Measurements from ENCODE around the gene PRRX2.
A peak's percentile ranks its signal among the peaks of the same experiment; 100 is the strongest.

Gene PRRX2

DNA sequence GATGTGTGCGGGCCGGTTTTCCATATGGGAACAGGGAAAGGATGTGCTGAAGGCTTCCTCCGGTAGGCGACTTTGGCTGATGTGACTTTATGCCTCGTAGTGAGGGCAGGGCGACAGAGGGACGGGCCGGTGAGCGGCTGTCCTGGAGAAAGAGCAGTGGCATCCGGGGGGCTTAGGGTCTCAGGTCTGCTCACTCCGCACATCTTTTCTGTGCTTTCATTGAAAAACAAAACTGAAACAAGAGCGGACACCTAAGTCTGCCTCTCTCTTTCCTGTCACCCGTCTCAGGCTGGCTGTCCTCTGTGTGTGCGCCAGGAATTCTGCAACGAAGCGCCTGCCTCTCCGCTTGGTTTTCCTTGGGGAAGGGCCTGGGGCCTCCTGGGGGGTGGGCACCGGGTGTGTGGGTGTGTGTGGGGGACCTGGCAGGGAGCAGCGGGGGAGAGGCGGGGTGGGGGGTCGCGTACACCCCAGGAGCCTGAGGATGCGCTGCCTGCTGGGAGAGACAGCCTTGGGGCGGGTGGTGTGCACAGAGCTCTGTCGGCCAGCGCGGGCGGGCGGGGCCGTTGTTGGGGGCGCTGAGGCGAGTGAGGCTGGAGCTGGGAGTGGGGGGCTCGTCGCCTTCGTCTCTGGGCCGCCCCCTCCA lies 580 bp upstream of the PRRX2 start:
- Histone ChIP-seq H3K27ac (ENCODE audit: low read length) (no peak overlapping the region), H3K9me3 (ENCODE audit: insufficient read depth, low read depth, low read length) (no peaks in the 10 kb centered on the region), H3K27me3 (ENCODE audit: insufficient read depth, low read length) (peaks cover 48% of the 10 kb centered on the region), H3K4me1 (ENCODE audit: insufficient read depth, low read length) (no peaks in the 10 kb centered on the region), H3K9ac (ENCODE audit: low read depth, low read length) (no peak overlapping the region), H3K36me3 (ENCODE audit: insufficient read depth, low read depth, low read length) (no peaks in the 10 kb centered on the region), H3K4me3 (ENCODE audit: low read length) (peak overlapping the region; percentile 45)

DNA sequence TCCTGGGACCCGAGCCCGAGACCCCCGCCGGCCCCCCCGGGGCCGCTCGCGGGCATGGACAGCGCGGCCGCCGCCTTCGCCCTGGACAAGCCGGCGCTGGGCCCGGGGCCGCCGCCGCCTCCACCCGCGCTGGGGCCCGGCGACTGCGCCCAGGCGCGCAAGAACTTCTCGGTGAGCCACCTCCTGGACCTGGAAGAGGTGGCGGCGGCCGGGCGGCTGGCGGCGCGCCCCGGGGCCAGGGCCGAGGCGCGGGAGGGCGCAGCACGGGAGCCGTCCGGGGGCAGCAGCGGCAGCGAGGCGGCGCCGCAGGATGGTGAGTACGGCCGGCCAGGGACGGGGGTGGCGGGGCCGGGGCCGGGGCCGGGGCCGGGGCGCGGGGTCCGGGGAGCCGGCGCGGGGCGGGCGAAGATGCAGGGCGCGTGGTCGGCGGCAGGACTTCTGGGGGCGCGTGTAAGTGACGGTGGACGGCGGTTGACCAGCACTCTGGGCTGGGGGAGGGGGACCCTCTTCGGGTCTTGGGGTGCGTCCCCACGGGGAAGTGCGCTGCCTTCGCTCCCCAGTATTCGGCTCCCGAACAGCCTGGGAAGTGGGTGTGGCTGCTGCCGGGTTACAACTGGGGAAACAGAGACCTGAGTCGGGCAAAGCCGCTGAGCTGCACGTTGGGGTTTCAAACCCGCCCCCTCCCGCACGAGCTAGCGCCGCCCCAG lies 520 bp downstream of the PRRX2 start:
- H3K4me3 ChIP-seq (ENCODE audit: low read length) = peak overlapping the region; percentile 54
- H3K27ac ChIP-seq (ENCODE audit: low read length) = no peak overlapping the region
- H3K36me3 ChIP-seq (ENCODE audit: insufficient read depth, low read depth, low read length) = no peaks in the 10 kb centered on the region
- H3K9ac ChIP-seq (ENCODE audit: low read depth, low read length) = no peak overlapping the region
- no peaks in the 10 kb centered on the region for H3K9me3 ChIP-seq (ENCODE audit: insufficient read depth, low read depth, low read length)
- peaks cover 48% of the 10 kb centered on the region for H3K27me3 ChIP-seq (ENCODE audit: insufficient read depth, low read length)
- no peaks in the 10 kb centered on the region for H3K4me1 ChIP-seq (ENCODE audit: insufficient read depth, low read length)

DNA sequence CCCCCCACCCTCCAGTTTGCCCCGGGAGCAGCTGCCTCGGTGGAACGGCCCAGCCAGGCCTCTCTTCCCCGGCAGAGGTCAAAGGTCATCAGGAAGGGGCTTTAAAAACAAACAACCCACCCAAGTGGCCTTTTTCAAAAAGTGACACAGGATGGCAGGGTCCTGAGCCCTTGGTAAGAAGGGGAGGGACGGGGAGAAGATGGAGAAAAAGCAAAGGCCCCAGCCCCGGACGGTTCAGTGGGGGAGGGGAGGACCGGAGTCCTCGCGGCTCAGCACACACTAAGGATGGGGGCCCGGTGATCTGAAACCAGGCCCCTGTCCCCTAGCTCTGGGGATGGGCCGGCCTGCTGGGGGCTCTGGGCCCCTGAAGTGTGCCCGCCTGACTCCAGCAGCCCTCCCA lies 1.1 kb downstream of the PRRX2 start:
- Histone ChIP-seq H3K4me1 (ENCODE audit: insufficient read depth, low read length) (no peaks in the 10 kb centered on the region), H3K9me3 (ENCODE audit: insufficient read depth, low read depth, low read length) (no peaks in the 10 kb centered on the region), H3K27ac (ENCODE audit: low read length) (no peak overlapping the region), H3K27me3 (ENCODE audit: insufficient read depth, low read length) (peaks cover 48% of the 10 kb centered on the region), H3K9ac (ENCODE audit: low read depth, low read length) (no peak overlapping the region), H3K4me3 (ENCODE audit: low read length) (peak overlapping the region; percentile 54; the same call in 1 of the 2 replicates), H3K36me3 (ENCODE audit: insufficient read depth, low read depth, low read length) (no peaks in the 10 kb centered on the region)

DNA sequence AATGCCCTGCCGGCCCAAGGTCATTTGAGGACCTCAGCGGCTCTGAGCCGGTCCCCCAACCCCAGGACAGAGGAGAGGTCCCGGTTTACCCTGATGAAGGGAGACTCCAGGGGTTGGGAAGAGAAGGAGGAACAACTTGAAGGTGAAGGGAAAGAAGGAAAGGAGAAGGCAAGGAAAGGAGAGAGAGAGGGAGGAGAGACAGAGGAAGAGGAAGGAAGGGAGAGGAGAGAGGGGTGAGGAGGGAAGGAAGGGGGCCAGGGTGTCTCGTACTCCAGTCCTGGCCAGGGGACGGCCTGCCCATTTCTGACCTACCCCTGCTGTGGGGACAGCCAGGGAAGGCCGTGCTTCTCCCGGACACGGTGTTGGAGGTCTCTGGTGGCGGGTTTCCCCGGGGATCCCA lies 1.9 kb downstream of the PRRX2 start:
- no peak overlapping the region for H3K27ac ChIP-seq (ENCODE audit: low read length)
- H3K9ac ChIP-seq (ENCODE audit: low read depth, low read length) = no peak overlapping the region; the same call in 1 of the 2 replicates
- H3K27me3 ChIP-seq (ENCODE audit: insufficient read depth, low read length) = peaks cover 48% of the 10 kb centered on the region
- no peak overlapping the region for H3K4me3 ChIP-seq (ENCODE audit: low read length)
- no peaks in the 10 kb centered on the region for H3K4me1 ChIP-seq (ENCODE audit: insufficient read depth, low read length)
- no peaks in the 10 kb centered on the region for H3K36me3 ChIP-seq (ENCODE audit: insufficient read depth, low read depth, low read length)
- H3K9me3 ChIP-seq (ENCODE audit: insufficient read depth, low read depth, low read length) = no peaks in the 10 kb centered on the region

DNA sequence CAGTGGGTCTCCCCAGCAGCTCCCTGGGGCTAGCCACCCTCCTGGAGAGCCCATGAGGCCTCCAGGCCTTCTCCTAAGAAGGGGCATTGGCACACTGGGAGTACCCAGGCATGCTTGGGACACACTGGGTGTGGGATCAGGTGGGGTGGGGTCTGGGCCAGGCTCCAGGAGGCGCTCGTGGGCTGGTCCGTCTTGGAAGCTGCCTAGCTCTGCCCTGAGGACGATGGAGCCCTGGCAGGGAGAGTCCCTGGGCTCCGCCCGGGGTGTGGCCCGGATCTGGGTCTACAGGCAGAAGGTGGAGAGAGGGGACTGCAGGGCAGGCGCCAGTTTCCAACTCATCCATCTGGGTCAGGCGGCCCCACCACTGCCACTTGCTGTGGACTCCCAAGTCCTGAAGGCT lies 2.4 kb downstream of the PRRX2 start:
- Histone ChIP-seq H3K27ac (ENCODE audit: low read length) (no peak overlapping the region), H3K9me3 (ENCODE audit: insufficient read depth, low read depth, low read length) (no peaks in the 10 kb centered on the region), H3K27me3 (ENCODE audit: insufficient read depth, low read length) (peaks cover 43% of the 10 kb centered on the region), H3K4me1 (ENCODE audit: insufficient read depth, low read length) (no peaks in the 10 kb centered on the region), H3K9ac (ENCODE audit: low read depth, low read length) (no peak overlapping the region), H3K4me3 (ENCODE audit: low read length) (no peak overlapping the region), H3K36me3 (ENCODE audit: insufficient read depth, low read depth, low read length) (no peaks in the 10 kb centered on the region)

DNA sequence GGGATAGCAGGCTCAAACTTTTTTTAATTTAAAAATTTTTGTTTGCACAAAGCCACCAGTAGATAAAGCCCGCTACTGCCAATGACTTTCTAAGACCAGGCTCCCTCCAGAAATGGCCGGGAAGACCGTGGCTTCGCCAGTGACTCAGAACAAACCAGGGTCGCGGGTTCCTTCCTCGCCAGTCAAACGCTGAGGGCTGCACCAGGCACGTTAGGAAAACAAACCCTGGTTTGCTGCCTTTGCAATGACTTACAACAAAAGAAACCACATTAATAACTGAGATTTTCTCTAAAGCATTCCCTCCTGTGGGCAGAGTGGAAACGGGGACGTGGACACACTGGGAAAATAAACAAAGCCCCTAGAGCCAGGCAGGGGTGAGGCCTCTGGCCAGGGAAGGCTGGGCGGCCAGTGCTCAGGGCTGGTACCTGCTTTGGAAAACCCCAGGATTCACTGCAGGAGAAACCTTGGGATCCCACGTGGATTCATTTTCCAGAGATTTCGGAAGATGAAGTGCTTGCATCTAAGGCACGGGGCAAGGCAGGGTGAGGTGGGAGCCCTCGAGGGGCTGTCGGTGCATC lies 3.8 kb downstream of the PRRX2 start:
- Histone ChIP-seq H3K4me3 (ENCODE audit: low read length) (no peak overlapping the region), H3K9me3 (ENCODE audit: insufficient read depth, low read depth, low read length) (no peaks in the 10 kb centered on the region), H3K27ac (ENCODE audit: low read length) (no peak overlapping the region), H3K4me1 (ENCODE audit: insufficient read depth, low read length) (no peaks in the 10 kb centered on the region), H3K36me3 (ENCODE audit: insufficient read depth, low read depth, low read length) (no peaks in the 10 kb centered on the region), H3K27me3 (ENCODE audit: insufficient read depth, low read length) (peaks cover 31% of the 10 kb centered on the region), H3K9ac (ENCODE audit: low read depth, low read length) (no peak overlapping the region)

DNA sequence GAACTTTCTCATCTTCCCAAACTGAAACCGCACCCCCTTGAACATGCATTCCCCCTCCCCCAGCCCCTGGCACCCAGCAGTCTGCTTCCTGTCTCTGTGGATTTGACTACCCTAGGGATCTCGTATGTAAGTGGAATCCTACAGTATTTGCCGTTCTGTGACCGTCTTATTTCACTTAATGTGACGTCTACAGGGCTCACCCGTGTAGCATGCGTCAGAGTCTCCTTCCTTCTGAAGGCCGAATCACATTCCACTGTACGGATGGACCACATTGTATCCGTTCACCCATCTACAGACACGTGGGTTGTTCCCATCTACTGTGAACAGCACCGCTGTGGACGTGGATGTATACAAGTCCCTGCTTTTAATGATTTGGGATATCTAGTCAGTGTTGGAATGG lies 4.5 kb downstream of the PRRX2 start:
- Histone ChIP-seq H3K9ac (ENCODE audit: low read depth, low read length) (no peak overlapping the region), H3K27me3 (ENCODE audit: insufficient read depth, low read length) (peaks cover 24% of the 10 kb centered on the region), H3K27ac (ENCODE audit: low read length) (no peak overlapping the region), H3K36me3 (ENCODE audit: insufficient read depth, low read depth, low read length) (no peaks in the 10 kb centered on the region), H3K4me1 (ENCODE audit: insufficient read depth, low read length) (no peaks in the 10 kb centered on the region), H3K9me3 (ENCODE audit: insufficient read depth, low read depth, low read length) (no peaks in the 10 kb centered on the region), H3K4me3 (ENCODE audit: low read length) (no peak overlapping the region)

DNA sequence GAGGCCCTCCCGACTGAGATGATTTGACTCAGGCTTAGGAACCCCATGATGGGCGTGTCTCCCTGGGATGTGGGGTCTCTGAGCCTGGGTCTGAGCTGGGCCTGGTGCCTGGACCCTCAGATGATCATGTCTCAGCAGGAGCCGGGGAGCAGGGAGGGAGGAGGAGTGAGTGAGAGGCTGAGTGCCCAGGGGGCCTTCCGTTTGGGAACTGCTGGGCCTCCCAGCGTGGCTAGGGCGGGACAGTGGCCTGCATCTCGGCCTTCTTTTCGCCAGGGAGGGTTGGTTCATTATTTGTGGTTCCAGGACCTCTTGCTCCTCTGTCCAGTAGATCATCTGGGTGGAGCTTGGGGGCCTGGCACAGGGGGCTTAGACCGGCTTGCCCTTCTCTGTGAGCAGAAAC lies 5.6 kb downstream of the PRRX2 start:
- Histone ChIP-seq H3K36me3 (ENCODE audit: insufficient read depth, low read depth, low read length) (no peaks in the 10 kb centered on the region), H3K4me3 (ENCODE audit: low read length) (no peak overlapping the region), H3K4me1 (ENCODE audit: insufficient read depth, low read length) (no peaks in the 10 kb centered on the region), H3K27me3 (ENCODE audit: insufficient read depth, low read length) (peaks cover 16% of the 10 kb centered on the region), H3K9ac (ENCODE audit: low read depth, low read length) (no peak overlapping the region), H3K27ac (ENCODE audit: low read length) (no peak overlapping the region), H3K9me3 (ENCODE audit: insufficient read depth, low read depth, low read length) (no peaks in the 10 kb centered on the region)

DNA sequence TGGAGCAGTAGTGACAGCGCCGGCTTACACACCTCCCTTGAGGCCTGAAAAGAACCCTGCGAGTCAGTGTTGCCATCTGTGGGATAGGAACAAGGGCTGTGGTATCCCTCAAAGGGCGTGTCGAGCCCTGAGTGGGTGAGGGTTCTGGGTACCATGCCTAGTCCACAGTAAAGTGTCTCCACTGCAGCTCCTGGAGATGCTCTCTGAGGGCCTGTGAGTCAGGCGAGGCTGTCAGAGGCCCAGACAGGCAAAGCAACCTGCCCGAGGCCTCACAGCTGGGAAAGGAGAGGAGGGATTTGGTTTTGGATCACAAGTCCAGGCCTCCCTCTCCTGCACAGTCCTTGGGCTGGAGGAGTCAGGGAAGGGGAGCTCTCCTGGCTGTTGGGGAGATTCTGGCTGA lies 6.1 kb downstream of the PRRX2 start:
- Histone ChIP-seq H3K4me3 (ENCODE audit: low read length) (no peak overlapping the region), H3K27me3 (ENCODE audit: insufficient read depth, low read length) (peaks cover 12% of the 10 kb centered on the region), H3K4me1 (ENCODE audit: insufficient read depth, low read length) (no peaks in the 10 kb centered on the region), H3K36me3 (ENCODE audit: insufficient read depth, low read depth, low read length) (no peaks in the 10 kb centered on the region), H3K27ac (ENCODE audit: low read length) (no peak overlapping the region), H3K9ac (ENCODE audit: low read depth, low read length) (no peak overlapping the region), H3K9me3 (ENCODE audit: insufficient read depth, low read depth, low read length) (no peaks in the 10 kb centered on the region)

DNA sequence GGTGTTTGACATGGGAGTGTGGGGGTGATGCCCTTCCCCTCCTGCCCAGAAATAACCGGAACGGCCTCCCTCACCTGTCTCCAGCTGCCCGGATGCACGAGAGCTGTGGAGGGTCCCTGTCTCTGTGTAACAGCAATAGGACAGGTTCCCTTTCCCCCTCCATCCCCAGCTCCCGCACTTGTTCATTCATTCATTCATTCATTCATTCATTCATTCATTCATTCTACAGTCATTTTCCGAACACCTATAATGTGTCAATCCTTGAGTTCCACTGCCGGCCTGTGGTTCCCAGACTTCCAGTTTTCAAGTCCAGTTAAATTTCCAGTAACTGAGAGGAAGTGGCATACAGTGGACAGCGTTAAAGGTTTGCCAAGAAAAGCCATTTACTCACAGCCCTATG lies 7.3 kb downstream of the PRRX2 start:
- Histone ChIP-seq H3K9ac (ENCODE audit: low read depth, low read length) (no peak overlapping the region), H3K27ac (ENCODE audit: low read length) (no peak overlapping the region), H3K9me3 (ENCODE audit: insufficient read depth, low read depth, low read length) (no peaks in the 10 kb centered on the region), H3K4me3 (ENCODE audit: low read length) (no peak overlapping the region), H3K27me3 (ENCODE audit: insufficient read depth, low read length) (peaks cover 1% of the 10 kb centered on the region; the same call in 1 of the 2 replicates), H3K4me1 (ENCODE audit: insufficient read depth, low read length) (no peaks in the 10 kb centered on the region), H3K36me3 (ENCODE audit: insufficient read depth, low read depth, low read length) (no peaks in the 10 kb centered on the region)

DNA sequence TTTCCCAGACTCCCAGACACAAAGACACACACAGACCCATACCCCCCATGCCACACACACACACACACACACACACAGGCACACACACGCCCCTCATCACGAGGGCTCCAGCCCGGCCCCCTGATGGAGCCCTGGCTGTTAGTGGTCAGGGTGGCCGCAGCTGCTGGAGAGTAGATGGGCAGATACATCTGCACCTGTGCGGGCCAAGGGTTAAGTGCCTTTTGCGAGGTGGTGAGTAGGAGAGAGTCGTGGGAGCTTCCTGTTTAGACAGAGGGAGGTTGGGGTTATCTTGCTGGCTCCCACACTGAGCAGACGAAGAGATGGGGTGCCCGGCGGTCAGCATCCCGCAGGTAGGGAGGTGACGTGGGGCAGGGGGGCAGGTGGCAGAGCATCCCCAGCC lies 8.2 kb downstream of the PRRX2 start:
- Histone ChIP-seq H3K4me3 (ENCODE audit: low read length) (no peak overlapping the region), H3K4me1 (ENCODE audit: insufficient read depth, low read length) (no peaks in the 10 kb centered on the region), H3K36me3 (ENCODE audit: insufficient read depth, low read depth, low read length) (no peaks in the 10 kb centered on the region), H3K27me3 (ENCODE audit: insufficient read depth, low read length) (no peaks in the 10 kb centered on the region), H3K27ac (ENCODE audit: low read length) (no peak overlapping the region), H3K9ac (ENCODE audit: low read depth, low read length) (no peak overlapping the region), H3K9me3 (ENCODE audit: insufficient read depth, low read depth, low read length) (no peaks in the 10 kb centered on the region)

DNA sequence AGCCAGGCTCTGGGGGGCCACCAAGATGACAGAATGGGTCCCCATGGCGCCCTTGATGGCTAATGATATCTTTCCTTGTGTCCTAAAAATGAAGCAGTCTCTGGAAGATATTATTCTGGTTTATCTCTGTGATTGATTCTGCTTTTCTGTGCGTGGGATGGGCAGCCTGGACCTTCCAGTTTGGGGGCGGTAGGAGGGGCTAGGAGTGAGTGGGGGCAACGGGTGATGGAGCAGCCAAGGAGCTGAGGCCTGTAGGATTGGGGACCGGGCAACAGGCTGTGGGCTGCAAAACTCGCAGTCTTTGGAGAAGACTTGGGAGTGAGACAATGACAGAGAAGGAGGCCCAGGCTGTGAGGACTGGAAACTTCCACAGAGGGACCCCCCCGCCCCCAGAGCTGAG lies 8.8 kb downstream of the PRRX2 start:
- Histone ChIP-seq H3K36me3 (ENCODE audit: insufficient read depth, low read depth, low read length) (no peaks in the 10 kb centered on the region), H3K9ac (ENCODE audit: low read depth, low read length) (no peak overlapping the region), H3K4me3 (ENCODE audit: low read length) (no peak overlapping the region), H3K27me3 (ENCODE audit: insufficient read depth, low read length) (no peaks in the 10 kb centered on the region), H3K4me1 (ENCODE audit: insufficient read depth, low read length) (no peaks in the 10 kb centered on the region), H3K9me3 (ENCODE audit: insufficient read depth, low read depth, low read length) (no peaks in the 10 kb centered on the region), H3K27ac (ENCODE audit: low read length) (no peak overlapping the region)

All from iPS-20b (cell line).